ENCODE data around the gene KIF3A.

The KIF3A gene

GRCh38 chr5:132714456-132715307 is 22.7 kb downstream of the KIF3A start:
- peak in 1 of 2 donors; percentile 39 for DNase-seq

DNA sequence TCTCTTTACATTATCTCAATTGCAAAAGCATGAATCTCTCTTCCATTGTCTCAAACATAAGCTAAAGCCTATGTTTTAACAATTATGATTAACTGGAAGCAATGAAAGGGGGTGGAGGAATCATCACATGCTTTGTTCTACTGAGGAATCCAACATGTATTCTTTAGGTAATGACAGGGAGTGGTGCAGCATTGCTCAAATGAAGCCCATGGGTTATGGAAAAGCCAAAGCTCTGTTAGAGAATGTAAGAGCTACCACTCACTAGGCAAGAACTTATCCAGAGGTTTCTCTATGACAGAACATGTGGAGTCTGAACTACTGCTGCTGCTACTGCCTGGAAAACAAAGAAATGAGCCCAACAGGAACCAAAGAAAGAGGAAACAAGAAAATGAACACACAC is 28.7 kb downstream of the KIF3A start:
- no peak for DNase-seq

GRCh38 chr5:132704875-132705274 is 32.5 kb downstream of the KIF3A start:
- no peak for DNase-seq

DNA sequence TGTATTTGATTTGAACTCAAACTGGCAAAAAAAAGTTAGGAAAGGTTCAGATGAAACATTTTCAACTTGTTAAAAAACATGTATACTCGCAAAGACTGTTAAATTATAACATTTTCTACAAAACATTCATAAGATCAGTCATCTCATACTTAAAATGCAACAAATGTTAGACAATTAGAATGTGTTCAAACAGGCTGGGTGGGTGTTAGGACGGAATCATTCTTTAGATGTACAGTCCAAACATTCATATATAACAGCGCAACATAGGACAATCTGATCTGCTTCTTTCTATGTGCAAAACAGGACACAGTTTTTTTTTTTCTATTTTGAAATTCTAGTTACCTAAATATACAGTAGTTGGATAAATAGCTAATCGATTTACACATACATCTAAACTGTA is 41.4 kb downstream of the KIF3A start:
- DNase-seq: no peak

- no peak for DNase-seq
Observed at GRCh38 chr5:132692632-132692967, 44.7 kb downstream of the KIF3A start.

- peak in 1 of 2 donors; percentile 27 for DNase-seq
Observed at GRCh38 chr5:132691755-132692631, 45.4 kb downstream of the KIF3A start.

GRCh38 chr5:132690156-132690555 is 47.2 kb downstream of the KIF3A start:
- DNase-seq: no peak

DNA sequence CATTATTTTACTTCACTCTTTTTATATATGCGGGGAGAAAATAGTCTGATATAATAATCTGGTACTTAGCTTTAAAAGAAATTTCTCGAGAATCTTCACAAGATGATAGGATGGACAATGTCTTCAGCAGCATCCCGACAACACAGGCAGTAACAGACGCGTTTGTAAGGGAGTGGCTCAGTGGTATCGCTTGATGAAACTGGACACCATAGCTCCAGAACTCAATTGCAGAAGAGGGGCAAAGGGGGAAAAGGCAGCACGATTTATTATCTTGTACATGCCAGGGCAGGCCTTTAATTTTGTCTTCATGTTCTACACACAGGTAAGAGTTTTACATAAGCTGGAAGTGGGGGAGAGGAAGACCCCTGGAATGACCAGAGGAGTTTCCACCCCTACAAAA is 47.8 kb downstream of the KIF3A start:
- DNase-seq: no peak

DNA sequence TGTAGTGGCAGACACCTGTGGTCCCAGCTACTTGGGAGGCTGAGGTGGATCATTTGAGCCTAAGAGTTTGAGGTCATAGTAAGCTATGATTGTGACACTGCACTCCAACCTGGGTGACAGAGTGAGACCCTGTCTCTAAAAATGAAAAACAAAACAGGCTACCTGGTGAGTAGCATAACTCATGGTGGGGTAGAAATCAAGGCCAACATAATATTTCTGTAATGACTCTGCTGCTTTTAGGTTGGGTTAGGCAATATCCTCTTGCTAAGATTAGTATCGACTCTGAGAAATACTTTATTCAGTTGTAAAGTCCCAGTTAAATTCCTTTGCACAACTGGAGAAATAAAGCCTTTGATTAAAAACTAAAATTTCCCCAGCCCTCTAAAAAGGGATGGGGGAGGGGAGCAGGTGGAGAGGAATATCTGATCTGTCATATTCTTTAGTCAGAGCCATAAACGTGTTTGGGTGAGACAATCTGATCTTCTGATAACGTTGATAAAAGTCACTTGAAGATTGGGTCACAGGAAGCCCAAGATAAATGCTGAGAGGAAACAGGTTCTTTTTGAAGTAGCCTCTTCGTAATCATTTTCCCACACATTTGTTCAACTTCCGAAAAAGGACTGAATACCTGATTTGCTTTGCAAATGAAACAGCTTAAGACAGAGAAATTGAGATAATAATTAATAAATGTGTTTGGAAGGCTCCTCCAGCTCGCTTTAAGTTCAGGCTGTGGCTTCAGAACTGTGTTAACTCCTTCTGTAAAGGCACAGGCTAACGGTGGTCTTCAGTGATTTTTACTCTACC is 48.6 kb downstream of the KIF3A start:
- peak in 1 of 2 donors; percentile 55 for DNase-seq

DNA sequence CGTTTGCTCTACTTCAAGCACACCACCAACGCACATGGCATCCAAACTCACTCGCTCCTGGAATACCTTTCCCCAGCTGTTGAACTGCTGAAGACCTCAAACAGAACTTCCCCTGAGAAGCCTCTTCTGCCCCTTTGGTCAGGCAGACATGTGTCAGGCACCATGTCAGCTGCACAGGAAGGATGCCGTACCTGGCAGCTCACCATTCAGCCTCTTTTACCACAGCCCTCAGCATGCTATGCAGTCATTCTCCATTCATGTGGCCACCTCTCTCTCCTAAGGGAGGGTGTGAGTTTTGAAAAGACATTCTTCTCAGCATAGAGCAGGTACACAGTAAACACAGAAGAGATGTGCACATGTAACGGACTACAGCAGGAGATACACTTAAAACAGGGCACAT is 49.4 kb downstream of the KIF3A start:
- peak in 1 of 2 donors; percentile 39 for DNase-seq

GRCh38 chr5:132686193-132686592 is 51.2 kb downstream of the KIF3A start:
- DNase-seq: no peak

DNA sequence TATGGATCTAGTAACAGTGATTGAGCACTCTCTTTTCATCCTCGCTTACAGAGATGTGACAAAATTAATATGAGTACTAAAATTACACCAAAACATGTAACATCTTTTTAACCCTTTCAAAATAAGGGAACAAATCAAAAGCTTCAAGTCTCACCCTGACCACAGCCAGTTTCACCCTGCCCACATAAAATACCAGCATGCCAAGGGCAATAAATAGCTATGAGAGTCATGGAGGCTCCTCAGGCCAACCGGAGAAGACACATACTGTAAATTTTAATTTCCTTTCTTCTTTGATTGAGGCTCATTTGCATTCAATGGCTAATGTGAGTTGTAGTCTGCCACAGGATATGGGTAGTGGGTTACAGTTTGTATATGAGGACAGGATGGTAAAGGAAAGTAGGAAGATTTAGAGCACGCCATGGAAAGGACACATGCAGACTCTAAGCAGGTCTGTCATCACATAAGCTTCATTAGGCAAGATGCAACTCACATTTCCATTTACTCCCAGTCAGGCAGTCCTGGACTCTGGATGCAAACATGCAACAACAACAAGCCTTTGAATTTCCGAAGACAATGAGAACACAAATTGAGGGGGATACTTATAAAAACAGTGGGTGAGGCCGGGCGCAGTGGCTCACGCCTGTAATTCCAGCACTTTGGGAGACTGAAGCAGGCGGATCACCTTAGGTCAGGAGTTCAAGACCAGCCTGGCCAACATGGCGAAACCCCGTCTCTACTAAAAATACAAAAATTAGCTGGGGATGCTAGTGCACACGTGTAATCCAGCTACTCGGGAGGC is 52.2 kb downstream of the KIF3A start:
- no peak for DNase-seq

DNA sequence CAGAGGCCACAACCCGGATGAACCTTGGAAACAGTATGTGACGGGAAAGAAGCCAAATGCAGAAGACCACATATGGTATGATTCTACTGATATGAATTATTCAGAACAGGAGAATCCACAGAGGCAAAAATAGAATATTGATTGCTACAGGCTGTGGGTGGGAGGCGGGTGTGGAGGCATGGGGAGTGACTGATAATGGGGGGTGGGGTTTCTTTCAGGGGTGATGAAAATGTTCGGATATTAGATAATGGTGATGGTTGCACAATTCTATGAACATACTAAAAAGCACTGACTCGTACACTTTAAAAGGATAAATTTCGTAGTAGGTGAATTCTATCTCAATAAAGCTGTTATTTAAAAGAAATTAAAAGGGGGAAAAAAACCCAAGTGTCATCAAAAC is 52.9 kb downstream of the KIF3A start:
- DNase-seq: no peak

- DNase-seq: no peak
Observed at GRCh38 chr5:132681983-132682382, 55.4 kb downstream of the KIF3A start.

GRCh38 chr5:132681476-132681831 is 55.9 kb downstream of the KIF3A start:
- DNase-seq: no peak

DNA sequence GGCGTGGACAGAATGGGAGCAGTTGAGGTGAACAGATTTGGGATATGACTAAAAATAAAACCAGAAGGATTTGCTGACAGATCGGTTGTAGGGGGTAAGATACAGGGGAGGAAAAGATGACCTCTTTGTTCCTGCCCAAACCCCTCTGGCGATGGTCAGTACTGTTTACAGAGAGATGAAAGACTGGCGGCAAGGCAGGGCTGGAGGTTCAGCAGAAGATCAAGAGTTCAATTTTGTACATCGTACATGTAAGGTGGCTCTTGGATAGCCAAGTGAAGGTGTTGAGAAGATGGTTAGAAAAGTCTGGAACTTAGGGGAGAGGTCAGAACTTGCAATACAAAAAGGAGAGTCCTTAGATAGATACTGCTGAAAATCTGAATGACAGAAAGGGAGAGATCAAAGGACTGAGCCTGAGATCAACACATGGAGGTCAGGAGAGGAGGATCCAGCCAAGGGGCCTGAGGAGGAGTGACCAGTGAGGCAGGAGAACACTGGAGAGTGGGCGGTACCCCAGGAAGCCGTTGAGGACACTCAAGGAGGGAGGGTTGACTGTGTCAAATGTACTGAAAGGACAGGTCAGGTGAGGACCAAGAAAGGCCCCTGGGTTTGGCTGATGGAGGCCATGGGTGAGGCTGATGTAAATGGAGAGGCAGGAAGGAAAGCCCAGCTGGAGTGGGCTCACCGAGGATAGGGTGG is 56.4 kb downstream of the KIF3A start:
- DNase-seq: no peak

- no peak for DNase-seq
Observed at GRCh38 chr5:132679717-132680380, 57.5 kb downstream of the KIF3A start.

GRCh38 chr5:132679166-132679565 is 58.2 kb downstream of the KIF3A start:
- DNase-seq: no peak

- DNase-seq: no peak
Observed at GRCh38 chr5:132678735-132679134, 58.6 kb downstream of the KIF3A start.

- DNase-seq: no peak
Observed at GRCh38 chr5:132677682-132678400, 59.5 kb downstream of the KIF3A start.

DNA sequence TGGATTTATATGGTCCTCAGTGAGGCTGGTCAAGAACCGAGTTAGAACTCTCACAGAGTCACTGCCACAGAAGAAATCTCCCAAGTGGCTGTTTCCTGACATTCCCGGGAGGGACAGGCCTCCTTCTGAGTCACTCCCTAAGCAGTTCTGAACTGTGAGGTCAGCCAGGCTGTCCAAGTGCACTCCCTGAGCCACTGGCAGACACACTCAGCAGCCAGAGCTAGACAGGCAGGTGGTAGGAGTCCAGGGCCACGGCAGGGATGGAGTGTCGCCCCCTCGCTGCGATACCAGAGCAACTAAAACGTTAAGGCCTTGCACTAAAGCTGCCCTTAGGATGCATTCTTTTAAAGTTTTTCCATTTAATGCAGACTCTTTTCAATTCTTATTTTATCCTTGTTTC is 60.2 kb downstream of the KIF3A start:
- no peak for DNase-seq

Data from CD4-positive, alpha-beta T cell treated with Interleukin-4 for 1 hour (primary cell).